Psoas muscle (tissue), 8 donors: ENCODE measurements around the gene ARHGAP19. TPM values are rescaled to one million over a fixed set of nuclear protein-coding genes. Genes with fewer than 3 reads are reported as not detected.

ENCODE experiments used
- ATAC-seq, 4 donors: fragments of 200-7000 bp; cut with Tn5 transposase; one replicate each; pipeline ENCODE4 v1.9.1; 2020; ENCODE audit warnings: moderate library complexity in 3 of 4, mild to moderate bottlenecking in 2 of 4
- DNase-seq, 2 donors: peaks; one replicate each; pipeline ENCODE4 v3.0.0-alpha.2; 2020
- H3K27ac ChIP-seq: fragments of 200-600 bp; one replicate; pipeline ENCODE4 v1.8.0; 2022
- H3K27me3 ChIP-seq, 3 donors: fragments of 200-600 bp in 1 of 3; one replicate each; pipeline versions ENCODE4 v1.6.1 to v1.8.0; 2013 to 2022; ENCODE audit warnings: low read length in 2 of 3, mild to moderate bottlenecking in 2 of 3, moderate library complexity in 1 of 3; ENCODE audit not compliant: insufficient read depth in 3 of 3
- H3K36me3 ChIP-seq, 2 donors: fragments of 200-600 bp in 1 of 2; one replicate each; pipeline versions ENCODE4 v1.6.1 to v1.8.0; 2013 to 2022; ENCODE audit warnings: low read depth in 1 of 2, mild to moderate bottlenecking in 1 of 2, moderate library complexity in 1 of 2; ENCODE audit not compliant: insufficient read depth in 1 of 2
- H3K4me1 ChIP-seq: fragments of 200-600 bp; one replicate; pipeline ENCODE4 v1.8.0; 2022
- H3K4me3 ChIP-seq: fragments of 200-600 bp; one replicate; pipeline ENCODE4 v1.8.0; 2022; ENCODE audit warnings: mild to moderate bottlenecking
- H3K9me3 ChIP-seq: fragments of 200-600 bp; one replicate; pipeline ENCODE4 v1.8.0; 2022
- CTCF ChIP-seq: fragments of 200-600 bp; IDR thresholded peaks from one replicate; pipeline ENCODE4 v1.8.0; 2022; ENCODE audit warnings: antibody characterized with exemption
- WGBS, 3 donors: extraction: QIAGEN DNeasy Blood & Tissue Kit; methylation state at CpG; one replicate each; pipeline versions ENCODE4 v1.1.6 to v1.1.7; 2013; 5-methylcytosine and 5-hydroxymethylcytosine counted together
- intact Hi-C, 2 donors: fragments of 100-400 bp; cut with DNase I; formaldehyde crosslinking; loops; one replicate each; pipeline versions ENCODE4 v1.11.0 to v1.14.2; 2022
- polyA plus RNA-seq, 3 donors: library from polyadenylated mRNA; stranded (reverse); fragments of 200-250 nt; gene quantifications; one replicate each; pipeline ENCODE4 v1.2.3, GENCODE V29; 2013
- total RNA-seq, 4 donors: library from RNA; stranded (reverse); fragmentation: NEBNext Ultra II Directional in 2 of 4; extraction: Animal tissue kit (Norgen Biotek cat#: 25700) in 2 of 4; gene quantifications; one replicate each; pipeline versions ENCODE4 v1.2.1 to v1.2.4, GENCODE V29; 2021 to 2023
- donor health status: healthy with polysubstance abuse.
- donor health status: DM: no; HTN: no; CAD: no; lungs with moderate emphysema.
- donor health status: Bipolar disorder and iron deficiency.
- donor health status: healthy.
- donor health status: DM: yes; HTN: yes; CAD: no.
- donor health status: DM: no; HTN: no; CAD: no.
- donor health status: DM: no; HTN: no; CAD: no.
- donor health status: DM: yes; HTN: yes; CAD: no.

Gene ARHGAP19
- total and polyA plus RNA-seq, 7 donors = 0.77 to 3.9 (median 1.8) TPM

GRCh38 chr10:97261183-97261582, 31.3 kb downstream of the ARHGAP19 start:
- no peak overlapping the region for H3K27ac ChIP-seq
- intact Hi-C loops = no loop called here
- no peaks in the 10 kb centered on the region for H3K27me3 ChIP-seq
- H3K4me1 ChIP-seq = no peaks in the 10 kb centered on the region
- DNase-seq (no peak), ATAC-seq (no peak)
- 84 to 99% (median 97%) methylated on average over 2 of the region's 2 CpGs for WGBS, 3 donors
- no peak overlapping the region for H3K4me3 ChIP-seq
- H3K36me3 ChIP-seq = peaks cover 0 to 50% of the 10 kb centered on the region in 2 donors
- no peak for TF ChIP-seq CTCF
- no peaks in the 10 kb centered on the region for H3K9me3 ChIP-seq

- TF ChIP-seq CTCF = no peak
- intact Hi-C loops = no loop called here
- H3K9me3 ChIP-seq = no peaks in the 10 kb centered on the region
- H3K4me1 ChIP-seq = no peaks in the 10 kb centered on the region
- H3K4me3 ChIP-seq = no peak overlapping the region
- H3K27me3 ChIP-seq = no peaks in the 10 kb centered on the region
- peaks cover 0 to 47% of the 10 kb centered on the region in 2 donors for H3K36me3 ChIP-seq
- DNase-seq (no peak), ATAC-seq (no peak)
- 96 to 100% (median 98%) methylated on average over 1 of the region's 1 CpG for WGBS, 3 donors
- H3K27ac ChIP-seq = no peak overlapping the region
These were observed 33.3 kb downstream of the ARHGAP19 start for GRCh38 chr10:97259119-97259518.

- H3K36me3 ChIP-seq = peaks cover 0 to 39% of the 10 kb centered on the region in 2 donors
- ATAC-seq (no peak), DNase-seq (no peak)
- no peak overlapping the region for H3K27ac ChIP-seq
- WGBS, 3 donors = 51 to 67% (median 65%) methylated on average over 1 of the region's 1 CpG
- H3K4me3 ChIP-seq = no peak overlapping the region
- no peaks in the 10 kb centered on the region for H3K9me3 ChIP-seq
- TF ChIP-seq CTCF = no peak
- intact Hi-C loops = no loop called here
- no peaks in the 10 kb centered on the region for H3K27me3 ChIP-seq
- H3K4me1 ChIP-seq = no peaks in the 10 kb centered on the region
These were observed 36.1 kb downstream of the ARHGAP19 start for GRCh38 chr10:97256356-97256755.

- intact Hi-C loops = no loop called here
- no peaks in the 10 kb centered on the region for H3K4me1 ChIP-seq
- no peak overlapping the region for H3K4me3 ChIP-seq
- no peaks in the 10 kb centered on the region for H3K27me3 ChIP-seq
- no peak overlapping the region for H3K27ac ChIP-seq
- no peaks in the 10 kb centered on the region for H3K9me3 ChIP-seq
- 71 to 81% (median 76%) methylated on average over 5 of the region's 5 CpGs for WGBS, 3 donors
- peaks cover 0 to 39% of the 10 kb centered on the region in 2 donors for H3K36me3 ChIP-seq
- TF ChIP-seq CTCF = no peak
- DNase-seq (no peak), ATAC-seq (no peak)
These were observed 36.7 kb downstream of the ARHGAP19 start for GRCh38 chr10:97255512-97256293.

- H3K27ac ChIP-seq = no peak overlapping the region
- DNase-seq (no peak), ATAC-seq (no peak)
- intact Hi-C loops = no loop called here
- WGBS, 3 donors = 95 to 98% (median 97%) methylated on average over 3 of the region's 3 CpGs
- H3K4me1 ChIP-seq = no peaks in the 10 kb centered on the region
- H3K9me3 ChIP-seq = no peaks in the 10 kb centered on the region
- no peaks in the 10 kb centered on the region for H3K27me3 ChIP-seq
- no peak overlapping the region for H3K4me3 ChIP-seq
- TF ChIP-seq CTCF = no peak
- H3K36me3 ChIP-seq = peaks cover 0 to 39% of the 10 kb centered on the region in 2 donors
These were observed 37.7 kb downstream of the ARHGAP19 start for GRCh38 chr10:97254694-97255093.
